CD4-positive, alpha-beta T cell treated with Interleukin-17A for 4 hours (primary cell): ENCODE data around the gene IL1R2.

ENCODE experiments used
- DNase-seq: peaks from one replicate; pipeline ENCODE4 v3.0.0-alpha.2; 2020; ENCODE audit warnings: mixed read lengths

Gene IL1R2

DNA sequence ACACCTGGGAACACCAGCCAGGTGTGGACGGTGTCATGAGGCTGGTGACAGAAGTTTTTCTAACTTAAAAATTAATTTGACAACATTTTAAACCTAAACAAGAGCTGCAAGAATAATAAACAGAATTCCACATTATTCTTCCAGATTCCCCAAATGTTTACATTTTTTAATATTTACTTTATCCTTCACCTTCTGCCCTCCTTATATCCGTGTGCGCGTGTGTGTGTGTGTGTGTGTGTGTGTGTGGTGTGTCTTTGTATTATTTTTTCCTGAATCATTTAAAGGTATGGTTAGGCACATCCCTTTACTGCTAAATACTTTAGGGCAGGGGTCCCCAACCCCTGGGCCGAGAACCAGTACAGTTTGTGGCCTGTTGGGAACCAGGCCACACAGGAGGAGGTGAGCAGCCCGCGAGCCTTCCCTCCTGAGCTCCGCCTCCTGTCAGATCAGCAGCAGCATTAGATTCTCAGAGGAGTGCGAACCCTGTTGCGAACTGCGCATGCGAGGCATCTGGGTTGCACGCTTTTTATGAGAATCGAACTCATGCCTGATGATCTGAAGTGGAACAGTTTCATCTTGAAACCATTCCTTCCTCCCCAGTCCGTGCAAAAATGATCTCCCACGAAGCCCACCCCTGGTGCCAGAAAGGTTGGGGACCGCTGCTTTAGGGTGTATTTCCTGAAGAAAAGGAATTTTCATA, 16.4 kb upstream of the IL1R2 start:
- DNase-seq = no peak

GRCh38 chr2:101976891-101977290, 14.9 kb upstream of the IL1R2 start:
- no peak for DNase-seq

- no peak for DNase-seq
Measured at GRCh38 chr2:101980368-101980767, 11.4 kb upstream of the IL1R2 start.

DNA sequence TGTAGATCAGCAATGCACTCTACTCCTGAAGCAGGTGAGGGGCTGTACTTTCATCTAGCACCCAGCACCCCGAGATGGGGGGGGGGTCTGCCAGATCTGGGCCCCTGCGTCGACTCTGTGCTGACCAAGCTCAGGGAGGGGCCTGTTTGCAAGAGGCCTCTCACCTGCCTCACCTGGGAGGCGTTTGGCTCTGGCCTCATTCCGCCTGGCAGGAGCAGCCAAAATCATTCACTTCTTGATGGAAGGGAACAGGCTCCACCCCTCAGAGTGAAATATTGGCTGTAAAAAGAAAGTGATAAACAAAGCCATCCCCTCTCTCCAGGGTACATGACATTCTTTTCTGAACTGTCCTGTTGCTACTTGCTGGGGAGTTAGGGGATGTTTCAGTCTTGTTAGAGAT, 10.7 kb upstream of the IL1R2 start:
- DNase-seq = no peak

- no peak for DNase-seq
Measured at GRCh38 chr2:101981504-101981903, 10.3 kb upstream of the IL1R2 start.

- no peak for DNase-seq
Measured at GRCh38 chr2:101982495-101983029, 9.2 kb upstream of the IL1R2 start.

DNA sequence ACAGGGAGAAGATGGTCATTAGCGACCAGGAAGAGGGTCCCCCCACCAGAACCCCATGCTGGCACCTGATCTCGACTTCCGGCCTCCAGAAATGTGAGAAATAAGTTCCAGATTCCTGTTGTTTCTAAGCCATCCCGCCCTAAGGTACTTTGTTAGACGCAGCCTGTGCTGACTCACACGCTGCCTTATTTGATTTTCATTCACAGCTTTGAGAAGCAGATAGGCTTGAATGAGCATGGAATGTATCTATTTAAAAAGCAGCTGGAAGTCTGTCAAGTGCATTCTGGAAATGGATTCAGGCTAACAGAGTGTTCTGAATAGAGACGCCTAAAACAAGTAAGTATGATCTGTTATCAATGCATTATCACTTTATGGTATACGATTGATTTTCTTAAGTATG, 8.3 kb upstream of the IL1R2 start:
- no peak for DNase-seq

DNA sequence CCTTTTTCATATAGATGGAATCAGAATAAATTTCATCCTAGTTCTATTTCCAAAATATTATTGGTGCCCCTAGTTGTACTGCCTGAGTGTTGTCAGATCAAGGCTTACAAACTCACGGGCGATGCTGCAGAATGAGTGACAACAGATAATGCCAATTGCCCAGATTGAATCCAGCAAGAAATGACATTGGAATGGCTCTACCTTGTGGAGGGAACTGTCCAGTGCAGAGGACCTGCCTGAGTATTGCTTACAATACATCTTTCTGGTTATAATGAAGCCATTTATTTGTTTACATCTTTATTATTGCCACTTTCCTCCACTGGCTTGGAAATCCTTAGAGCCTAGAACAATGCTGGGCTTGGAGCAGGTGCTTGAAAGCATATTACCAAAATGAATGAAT, 7.8 kb upstream of the IL1R2 start:
- DNase-seq = no peak

DNA sequence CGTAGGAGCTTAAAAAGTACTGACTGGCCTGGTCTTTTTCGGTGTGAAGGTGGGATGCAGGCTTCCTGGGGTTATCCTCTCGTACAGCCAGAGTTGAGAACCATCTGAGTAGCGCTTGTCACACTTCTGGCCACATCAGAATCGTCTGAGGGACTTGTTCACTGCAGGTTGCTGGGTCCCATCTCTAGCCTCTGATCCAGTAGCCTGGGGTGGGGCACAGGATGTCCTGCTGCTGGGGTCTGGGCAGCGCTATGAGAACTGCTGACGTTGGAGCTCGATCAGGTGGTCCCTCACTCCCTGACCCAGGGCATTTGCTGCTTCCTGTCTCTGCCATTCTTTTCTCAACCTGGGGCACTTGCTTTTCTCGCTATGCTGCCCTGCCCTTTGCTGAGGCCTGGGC, 7.1 kb upstream of the IL1R2 start:
- no peak for DNase-seq

DNA sequence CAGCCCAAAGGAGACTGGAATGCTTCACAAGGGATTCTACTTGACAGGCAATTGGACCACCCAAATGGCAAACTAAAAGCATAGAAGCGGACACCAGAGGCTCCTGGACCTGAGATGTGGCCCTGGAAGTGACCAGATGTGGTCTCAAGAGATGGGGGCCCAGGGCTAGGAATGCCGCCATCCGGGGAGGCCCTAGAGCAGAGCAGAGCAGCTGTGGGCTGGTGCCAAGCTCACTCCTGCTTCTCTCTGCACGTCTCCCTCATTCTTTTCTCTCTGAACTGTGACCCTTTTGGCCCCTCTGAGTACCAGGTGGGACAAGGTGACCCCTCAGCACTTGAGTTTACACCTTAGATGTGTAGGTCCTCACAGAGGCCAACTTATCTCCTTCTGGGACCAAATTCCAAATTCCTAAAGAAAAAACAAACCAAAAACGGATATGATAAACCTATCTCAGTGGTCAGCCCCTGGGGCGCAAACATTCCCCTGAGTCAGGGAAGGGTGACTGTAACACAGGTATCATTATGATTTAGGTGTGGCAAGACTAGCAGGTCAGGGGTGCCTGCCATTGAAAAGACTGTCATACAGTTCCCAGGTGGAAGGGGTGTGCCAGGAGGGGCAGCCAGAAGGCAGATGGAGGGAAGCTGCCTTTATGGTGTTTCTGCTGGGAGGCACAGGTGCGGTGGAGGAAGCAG, 6.5 kb upstream of the IL1R2 start:
- DNase-seq = no peak

GRCh38 chr2:101985793-101986164, 6.0 kb upstream of the IL1R2 start:
- no peak for DNase-seq

DNA sequence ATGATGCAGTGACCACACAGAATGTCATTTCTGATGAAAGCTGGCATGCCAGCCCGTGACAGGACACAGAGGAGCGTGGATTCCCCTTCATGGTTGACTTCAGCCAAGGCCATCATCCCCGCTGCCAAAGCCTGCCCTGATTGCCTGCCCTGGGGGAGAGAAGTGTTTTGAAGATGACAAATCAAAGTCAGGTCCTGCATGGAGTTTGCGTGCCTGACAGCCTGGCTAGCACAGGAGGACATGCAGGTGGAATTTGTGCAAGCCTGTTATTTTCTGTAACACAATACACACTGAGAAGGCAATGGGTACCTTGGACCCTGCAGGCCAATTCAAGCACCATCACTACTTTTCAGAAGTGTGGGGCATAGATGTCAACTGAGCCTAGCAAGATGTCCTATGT, 5.4 kb upstream of the IL1R2 start:
- no peak for DNase-seq

- DNase-seq = no peak
Measured at GRCh38 chr2:101986804-101987740, 4.7 kb upstream of the IL1R2 start.

DNA sequence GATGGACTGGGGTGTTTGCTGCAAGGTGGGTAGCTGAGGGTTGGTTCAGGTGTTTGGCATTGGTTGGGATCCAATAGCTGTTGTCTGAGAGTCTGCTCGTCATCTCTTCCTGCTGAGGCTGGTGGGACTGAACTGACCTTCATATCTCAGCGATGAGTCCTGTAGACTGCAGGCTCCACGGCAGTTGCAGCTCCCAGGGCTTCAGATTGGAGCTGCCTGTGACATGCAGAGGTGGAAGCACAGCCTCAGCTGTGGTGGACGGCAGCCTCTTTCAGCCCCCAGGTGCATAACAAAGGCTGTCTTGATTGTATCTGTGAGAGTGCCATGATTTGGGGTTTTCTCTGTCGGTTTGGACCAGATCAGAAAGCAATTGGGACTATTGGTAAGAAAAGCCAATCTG, 3.9 kb upstream of the IL1R2 start:
- no peak for DNase-seq

- no peak for DNase-seq
Measured at GRCh38 chr2:101988541-101988940, 3.2 kb upstream of the IL1R2 start.

DNA sequence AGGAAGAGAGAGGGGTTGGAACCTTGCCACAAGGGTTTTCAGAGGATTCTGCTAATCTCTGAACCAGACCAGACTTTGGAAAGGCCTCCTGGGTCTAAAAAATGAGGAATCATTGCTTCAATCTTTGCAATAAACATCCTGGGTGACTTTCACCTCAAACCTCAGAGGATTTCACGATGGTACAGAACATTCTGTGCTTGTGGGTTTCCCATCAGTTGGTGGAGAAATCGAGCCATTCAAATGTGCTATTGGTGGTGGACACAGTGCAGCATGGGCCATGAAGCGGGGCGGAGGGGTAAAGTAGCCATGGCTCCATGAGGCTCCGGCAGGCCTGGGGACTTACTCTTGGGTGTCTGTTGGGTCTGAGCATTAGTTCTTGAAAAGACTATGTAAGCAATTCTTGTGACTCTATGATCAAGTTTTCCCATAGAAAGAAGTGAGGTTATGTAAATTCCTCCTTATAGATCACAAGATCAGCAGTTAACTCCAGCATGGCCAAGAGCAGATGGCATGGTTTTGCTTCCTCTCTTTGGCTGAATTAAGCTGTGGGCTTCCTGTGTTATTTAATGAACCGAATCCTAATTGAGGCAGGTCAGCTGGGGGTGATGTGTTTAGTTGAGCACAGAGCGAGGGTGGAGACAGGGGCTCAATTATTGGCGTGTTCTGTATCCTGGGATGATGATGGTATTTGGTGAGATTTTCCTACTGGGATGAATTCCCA, 1.9 kb upstream of the IL1R2 start:
- no peak for DNase-seq

DNA sequence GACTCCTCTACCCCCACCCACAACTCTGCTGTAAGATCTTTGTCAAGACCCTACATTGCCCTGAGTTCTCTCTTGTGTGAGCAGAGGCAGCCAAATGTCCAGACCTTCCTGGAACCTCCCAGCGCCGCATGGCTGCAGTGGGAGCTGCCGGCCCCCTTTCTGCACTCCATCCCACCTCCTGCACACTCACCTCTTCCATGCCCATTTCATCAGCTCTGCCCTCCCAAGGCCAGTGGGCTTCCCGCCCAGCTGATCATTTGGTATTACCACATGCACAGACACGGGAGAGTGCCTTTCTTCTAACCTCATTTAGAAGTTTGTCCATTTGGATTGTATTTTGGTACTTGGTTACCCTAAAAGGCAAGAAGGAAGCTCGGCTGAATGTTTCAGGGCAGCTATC, 2.0 kb downstream of the IL1R2 start:
- DNase-seq = no peak

DNA sequence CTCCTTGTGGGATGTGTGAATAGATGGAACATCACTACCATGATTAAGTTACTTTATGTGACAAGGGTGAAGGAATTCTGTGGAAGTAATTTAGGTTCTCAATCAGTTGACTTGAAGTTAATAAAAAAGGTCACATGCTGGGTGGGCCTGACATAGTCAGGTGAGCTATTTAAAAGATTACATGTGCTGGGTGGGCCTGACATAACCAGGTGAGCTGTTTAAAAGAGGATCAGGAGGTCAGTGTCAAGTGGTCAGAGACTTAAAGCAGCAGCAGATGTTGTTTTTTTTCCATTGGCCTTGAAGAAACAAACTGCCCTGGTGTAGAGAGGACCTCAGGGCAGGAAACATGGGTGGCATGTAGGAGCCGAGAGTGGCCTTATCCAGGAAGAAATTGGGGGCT, 3.3 kb downstream of the IL1R2 start:
- DNase-seq = no peak

DNA sequence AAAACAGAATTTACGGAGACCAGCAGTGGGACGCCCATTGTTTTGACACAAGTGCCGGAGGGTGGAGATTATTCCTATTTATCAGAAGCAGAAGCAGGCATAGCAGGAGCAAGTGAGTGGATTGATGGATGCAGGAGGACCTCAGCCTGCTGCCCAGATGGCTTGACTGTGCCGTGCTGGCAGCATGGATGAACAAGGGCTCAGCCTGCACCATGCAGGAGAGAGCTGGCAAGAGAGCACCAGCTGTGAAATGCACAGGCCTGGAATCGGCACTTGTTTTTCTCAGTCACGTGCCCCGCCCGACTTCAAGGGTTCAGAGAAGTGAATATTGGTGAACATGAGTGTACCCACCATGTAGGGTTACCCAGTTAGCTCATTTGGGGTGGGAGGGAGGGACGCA, 4.0 kb downstream of the IL1R2 start:
- DNase-seq = no peak

GRCh38 chr2:101998556-101998895, 6.8 kb downstream of the IL1R2 start:
- no peak for DNase-seq

DNA sequence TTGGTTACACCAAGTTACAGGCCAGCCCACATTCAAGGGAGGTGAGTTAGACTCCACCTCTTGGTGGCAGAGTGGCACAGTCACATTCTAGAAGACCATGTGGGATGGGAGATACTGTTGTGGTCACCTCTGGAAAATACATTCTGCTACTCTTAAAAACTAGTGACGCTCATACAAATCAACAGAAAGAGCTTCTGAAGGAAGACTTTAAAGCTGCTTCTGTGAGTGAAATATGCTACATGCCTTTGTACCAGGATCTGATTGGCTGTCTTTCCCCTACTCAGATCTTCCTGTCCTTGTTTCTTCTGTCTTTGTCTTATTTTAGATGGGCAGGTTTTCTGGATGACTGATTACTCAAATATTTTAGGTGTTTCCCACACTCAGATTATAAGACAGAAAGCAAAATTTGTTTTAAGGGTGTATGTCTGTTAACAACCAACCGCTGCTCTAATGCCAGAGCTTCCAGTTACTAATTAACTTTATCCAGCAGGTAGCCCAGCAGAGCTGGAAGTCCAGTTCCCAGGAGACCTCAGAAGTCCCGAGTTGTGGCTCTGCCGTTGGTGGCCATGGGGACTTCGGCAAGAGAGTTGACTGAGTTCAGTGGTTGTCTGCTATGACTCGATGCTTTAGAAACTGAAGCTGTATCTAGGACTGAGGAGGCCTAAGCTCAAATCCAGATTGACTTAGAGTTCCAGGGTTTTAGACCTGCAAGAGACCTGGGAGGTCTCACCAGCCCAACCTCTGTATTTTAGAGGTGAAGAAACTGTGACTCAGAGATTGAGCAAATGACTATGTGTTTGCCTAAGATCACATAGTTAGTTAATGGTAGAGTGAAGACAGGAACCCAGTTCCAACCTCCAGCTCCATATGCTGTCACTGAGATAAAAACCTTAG, 7.4 kb downstream of the IL1R2 start:
- DNase-seq = no peak

- DNase-seq = no peak
Measured at GRCh38 chr2:102000012-102000411, 8.3 kb downstream of the IL1R2 start.
